Neural progenitor cell (in vitro differentiated cells): ENCODE measurements around the gene PCCA. TPM values are rescaled to one million over a fixed set of nuclear protein-coding genes. Genes with fewer than 3 reads are reported as not detected.
A peak's percentile ranks its signal among the peaks of the same experiment; 100 is the strongest.

Source experiments
- DNase-seq: peaks from one replicate; pipeline ENCODE4 v3.0.0-alpha.2; 2016; ENCODE audit warnings: low spot score
- H2AFZ ChIP-seq: fragments of 200-600 bp; sonication (generic); replicated peaks from 2 replicates; pipeline ENCODE4 v1.6.1; 2016; ENCODE audit warnings: antibody characterized with exemption
- H3F3A ChIP-seq: fragments of 200-600 bp; sonication (generic); 2 replicates; pipeline ENCODE4 v1.6.1; 2016; ENCODE audit warnings: antibody characterized with exemption, low read depth
- H3K27ac ChIP-seq: fragments of 200-600 bp; sonication (generic); 2 replicates; pipeline ENCODE4 v1.5.1; 2016; ENCODE audit warnings: mild to moderate bottlenecking
- H3K27me3 ChIP-seq: fragments of 200-600 bp; sonication (generic); 2 replicates; pipeline ENCODE4 v1.6.1; 2016; ENCODE audit warnings: mild to moderate bottlenecking, moderate library complexity
- H3K36me3 ChIP-seq: fragments of 200-600 bp; sonication (generic); 2 replicates; pipeline ENCODE4 v1.5.1; 2016
- H3K4me1 ChIP-seq: fragments of 200-600 bp; sonication (generic); 2 replicates; pipeline ENCODE4 v1.6.1; 2016; ENCODE audit warnings: mixed run types
- H3K4me2 ChIP-seq: fragments of 200-600 bp; sonication (generic); 2 replicates; pipeline ENCODE4 v1.6.1; 2016
- H3K4me3 ChIP-seq: fragments of 200-600 bp; sonication (generic); 2 replicates; pipeline ENCODE4 v1.5.1; 2016
- H3K79me2 ChIP-seq: fragments of 200-600 bp; sonication (generic); 2 replicates; pipeline ENCODE4 v1.6.1; 2016; ENCODE audit warnings: low read depth
- H3K9ac ChIP-seq: fragments of 200-600 bp; sonication (generic); 2 replicates; pipeline ENCODE4 v1.6.1; 2016
- H3K9me3 ChIP-seq: fragments of 200-600 bp; sonication (generic); 2 replicates; pipeline ENCODE4 v1.5.1; 2016; ENCODE audit warnings: low read depth
- H4K20me1 ChIP-seq: fragments of 200-600 bp; sonication (generic); 2 replicates; pipeline ENCODE4 v1.6.1; 2016; ENCODE audit warnings: low read depth
- H3K27ac Mint-ChIP-seq: 3 replicates; pipeline ENCODE4 v1.8.0; 2021; ENCODE audit warnings: mixed read lengths
- H3K27me3 Mint-ChIP-seq: 2 replicates; pipeline ENCODE4 v1.8.0; 2022; ENCODE audit warnings: low read depth, mild to moderate bottlenecking, inconsistent platforms, moderate library complexity, mixed read lengths; ENCODE audit not compliant: insufficient read depth
- H3K36me3 Mint-ChIP-seq: 3 replicates; pipeline ENCODE4 v1.8.0; 2021; ENCODE audit warnings: mixed read lengths
- H3K4me1 Mint-ChIP-seq: 3 replicates; pipeline ENCODE4 v1.8.0; 2021; ENCODE audit warnings: mixed read lengths
- H3K4me3 Mint-ChIP-seq: 3 replicates; pipeline ENCODE4 v1.8.0; 2021; ENCODE audit warnings: mild to moderate bottlenecking, moderate library complexity, mixed read lengths
- H3K9me3 Mint-ChIP-seq: 3 replicates; pipeline ENCODE4 v1.8.0; 2020; ENCODE audit warnings: mixed read lengths
- CTCF ChIP-seq: fragments of 200-600 bp; sonication (generic); IDR thresholded peaks from 2 replicates; pipeline ENCODE4 v1.5.1; 2017; ENCODE audit warnings: antibody characterized with exemption, mild to moderate bottlenecking
- EZH2 ChIP-seq: fragments of 200-600 bp; sonication (generic); IDR thresholded peaks from 2 replicates; pipeline ENCODE4 v1.6.1; 2017; ENCODE audit warnings: antibody characterized with exemption, mild to moderate bottlenecking, moderate library complexity
- EZH2phosphoT487 ChIP-seq: fragments of 200-600 bp; sonication (generic); IDR thresholded peaks from 2 replicates; pipeline ENCODE4 v1.6.1; 2017; ENCODE audit warnings: antibody characterized with exemption
- total RNA-seq: library from RNA; depleted of rRNA; stranded (reverse); fragments of >200 nt; gene quantifications from 2 replicates; pipeline ENCODE4 v1.2.3, GENCODE V29; 2015; ENCODE audit warnings: low replicate concordance

The PCCA gene
- total RNA-seq, 1 donor from 2014 or later: 60.6 TPM

- Histone ChIP-seq H2AFZ (no peak overlapping the region), H4K20me1 (no peaks in the 10 kb centered on the region), H3K9ac (no peak overlapping the region), H3K4me2 (no peak overlapping the region), H3K27me3 (no peaks in the 10 kb centered on the region), H3K27ac (no peak overlapping the region), H3K79me2 (no peaks in the 10 kb centered on the region), H3F3A (no peaks in the 10 kb centered on the region), H3K4me3 (no peak overlapping the region), H3K36me3 (no peaks in the 10 kb centered on the region), H3K9me3 (no peaks in the 10 kb centered on the region), H3K4me1 (peaks cover 2% of the 10 kb centered on the region)
- Mint-ChIP-seq H3K4me1 (peaks cover 3% of the 10 kb centered on the region), H3K27me3 (no peaks in the 10 kb centered on the region), H3K9me3 (peaks cover 14% of the 10 kb centered on the region), H3K27ac (no peak overlapping the region), H3K36me3 (peaks cover 50% of the 10 kb centered on the region), H3K4me3 (no peak overlapping the region)
- no peak for DNase-seq
- TF ChIP-seq EZH2phosphoT487: no peak
- no peak for TF ChIP-seq CTCF
- no peak for TF ChIP-seq EZH2
Observed at GRCh38 chr13:100344544-100344943, 255.7 kb downstream of the PCCA start.

GRCh38 chr13:100347968-100348367 is 259.1 kb downstream of the PCCA start:
- Histone ChIP-seq H3K9ac (no peak overlapping the region), H3K9me3 (no peaks in the 10 kb centered on the region), H3K4me1 (peaks cover 17% of the 10 kb centered on the region), H3K27me3 (no peaks in the 10 kb centered on the region), H3K79me2 (no peaks in the 10 kb centered on the region), H2AFZ (no peak overlapping the region), H3K4me2 (no peak overlapping the region), H3F3A (no peaks in the 10 kb centered on the region), H3K4me3 (no peak overlapping the region), H3K36me3 (no peaks in the 10 kb centered on the region), H4K20me1 (no peaks in the 10 kb centered on the region), H3K27ac (no peak overlapping the region)
- no peaks in the 10 kb centered on the region for H3K27me3 Mint-ChIP-seq
- H3K9me3 Mint-ChIP-seq: peaks cover 23% of the 10 kb centered on the region
- H3K27ac Mint-ChIP-seq: no peak overlapping the region
- TF ChIP-seq EZH2phosphoT487 (no peak), EZH2 (no peak), CTCF (no peak)
- no peak overlapping the region for H3K4me3 Mint-ChIP-seq
- peaks cover 35% of the 10 kb centered on the region for H3K36me3 Mint-ChIP-seq
- peaks cover 22% of the 10 kb centered on the region for H3K4me1 Mint-ChIP-seq
- DNase-seq: no peak

GRCh38 chr13:100349594-100349993 is 260.7 kb downstream of the PCCA start:
- H3K27ac ChIP-seq: no peak overlapping the region
- Mint-ChIP-seq H3K27me3 (no peaks in the 10 kb centered on the region), H3K9me3 (peaks cover 26% of the 10 kb centered on the region), H3K36me3 (peaks cover 30% of the 10 kb centered on the region), H3K4me1 (peaks cover 22% of the 10 kb centered on the region), H3K4me3 (peak overlapping the region; percentile 2), H3K27ac (peak overlapping the region; percentile 92)
- no peak overlapping the region for H3K9ac ChIP-seq
- peaks cover 17% of the 10 kb centered on the region for H3K4me1 ChIP-seq
- H3K79me2 ChIP-seq: no peaks in the 10 kb centered on the region
- no peak overlapping the region for H2AFZ ChIP-seq
- no peaks in the 10 kb centered on the region for H3F3A ChIP-seq
- no peaks in the 10 kb centered on the region for H3K36me3 ChIP-seq
- DNase-seq: no peak
- no peak for TF ChIP-seq CTCF
- no peak for TF ChIP-seq EZH2phosphoT487
- TF ChIP-seq EZH2: no peak
- no peak overlapping the region for H3K4me3 ChIP-seq
- H3K9me3 ChIP-seq: no peaks in the 10 kb centered on the region
- H3K4me2 ChIP-seq: peak overlapping the region; percentile 5
- no peaks in the 10 kb centered on the region for H3K27me3 ChIP-seq
- no peaks in the 10 kb centered on the region for H4K20me1 ChIP-seq
